CD4-positive, alpha-beta memory T cell (primary cell): ENCODE measurements around the gene ZNF681. TPM values are rescaled to one million over a fixed set of nuclear protein-coding genes. Genes with fewer than 3 reads are reported as not detected.
"Not testable (repeated sequence)": the region's sequence is repeated elsewhere in the genome, so short reads cannot be mapped to it uniquely, and the experiment has no call there.

Experiments
- CTCF ChIA-PET: fragments of 350-600 bp; sonication (Branson Sonifier 250); formaldehyde crosslinking; loops from one replicate; lab custom pipeline; 2021; ENCODE audit warnings: inconsistent platforms; ENCODE audit not compliant: partially characterized antibody; lab: Charles Lee
- POLR2A ChIA-PET: fragments of 350-600 bp; sonication (Branson Sonifier 250); formaldehyde crosslinking; loops from one replicate; lab custom pipeline; 2021; ENCODE audit not compliant: partially characterized antibody; lab: Charles Lee
- DNase-seq, 5 donors: peaks; one replicate each; pipeline versions ENCODE4 v3.0.0 to v3.0.0-alpha.2; 2020 to 2022; ENCODE audit warnings: mixed read lengths in 1 of 5
- H3K27ac ChIP-seq: one replicate; pipeline ENCODE4 v1.7.0; 2013; ENCODE audit warnings: low read depth, low read length
- H3K27me3 ChIP-seq: 2 replicates; pipeline ENCODE4 v1.7.0; 2013; ENCODE audit warnings: mild to moderate bottlenecking, low read length, moderate library complexity; ENCODE audit not compliant: insufficient read depth
- H3K36me3 ChIP-seq: 2 replicates; pipeline ENCODE4 v1.7.0; 2013; ENCODE audit warnings: mild to moderate bottlenecking, low read length, moderate library complexity; ENCODE audit not compliant: insufficient read depth
- H3K4me1 ChIP-seq: 2 replicates; pipeline ENCODE4 v1.7.0; 2013; ENCODE audit warnings: mild to moderate bottlenecking, low read length, moderate library complexity; ENCODE audit not compliant: insufficient read depth
- H3K4me3 ChIP-seq, 2 donors: one replicate each; pipeline ENCODE4 v1.7.0; 2013; ENCODE audit warnings: low read length in 2 of 2, mild to moderate bottlenecking in 1 of 2
- H3K9me3 ChIP-seq, 2 donors: one replicate each; pipeline ENCODE4 v1.7.0; 2013; ENCODE audit warnings: low read length in 2 of 2, control low read depth in 1 of 2; ENCODE audit not compliant: control insufficient read depth in 1 of 2
- H3K27ac Mint-ChIP-seq, 7 donors: one replicate each; pipeline ENCODE4 v1.8.0; 2020 to 2021; ENCODE audit warnings: mixed read lengths in 7 of 7, mild to moderate bottlenecking in 6 of 7, inconsistent platforms in 3 of 7, moderate library complexity in 3 of 7
- H3K27me3 Mint-ChIP-seq, 2 donors: one replicate each; pipeline ENCODE4 v1.8.0; 2020 to 2021; ENCODE audit warnings: mixed read lengths in 2 of 2
- H3K36me3 Mint-ChIP-seq, 2 donors: one replicate each; pipeline ENCODE4 v1.8.0; 2020 to 2021; ENCODE audit warnings: mixed read lengths in 2 of 2, inconsistent platforms in 1 of 2, mild to moderate bottlenecking in 1 of 2
- H3K4me1 Mint-ChIP-seq, 4 donors: one replicate each; pipeline ENCODE4 v1.8.0; 2020 to 2021; ENCODE audit warnings: mixed read lengths in 4 of 4, mild to moderate bottlenecking in 1 of 4
- H3K4me3 Mint-ChIP-seq, 8 donors: one replicate each; pipeline ENCODE4 v1.8.0; 2020 to 2021; ENCODE audit warnings: mixed read lengths in 8 of 8, mild to moderate bottlenecking in 7 of 8, moderate library complexity in 6 of 8, inconsistent platforms in 3 of 8
- H3K9me3 Mint-ChIP-seq, 8 donors: one replicate each; pipeline ENCODE4 v1.8.0; 2020 to 2021; ENCODE audit warnings: mixed read lengths in 8 of 8, mild to moderate bottlenecking in 5 of 8, inconsistent platforms in 3 of 8, moderate library complexity in 1 of 8
- intact Hi-C: fragments of 100-400 bp; cut with micrococcal nuclease; formaldehyde crosslinking; loops from one replicate; pipeline ENCODE4 v1.15.1; 2023
- polyA plus RNA-seq, 2 donors: library from polyadenylated mRNA; unstranded; fragments of 300-500 nt; fragmentation: Illumina TruSeq; gene quantifications; one replicate each; pipeline ENCODE4 v1.2.3, GENCODE V29; 2021
- total RNA-seq, 2 experiments: library from RNA; stranded (reverse); gene quantifications; one replicate each; pipeline ENCODE4 v1.2.3, GENCODE V29; 2021

Gene ZNF681
- total and polyA plus RNA-seq, 4 experiments from 2014 or later: 1.1 to 8.3 (median 5.1) TPM

GRCh38 chr19:23785982-23786381 lies 27.3 kb upstream of the ZNF681 start:
- no peak for DNase-seq
- CTCF ChIA-PET: no interaction called here
- no peak overlapping the region for H3K4me3 ChIP-seq
- H3K36me3 Mint-ChIP-seq: peaks cover 29 to 38% of the 10 kb centered on the region in 2 donors
- no peak overlapping the region for H3K27ac Mint-ChIP-seq
- H3K9me3 ChIP-seq: no peaks in the 10 kb centered on the region
- H3K36me3 ChIP-seq: no peaks in the 10 kb centered on the region
- H3K4me1 ChIP-seq: no peaks in the 10 kb centered on the region
- H3K27ac ChIP-seq: no peak overlapping the region
- H3K4me3 Mint-ChIP-seq: no peak overlapping the region
- H3K27me3 ChIP-seq: no peaks in the 10 kb centered on the region
- POLR2A ChIA-PET: no interaction called here
- peaks cover 0 to 4% (median 0%) of the 10 kb centered on the region in 4 donors for H3K4me1 Mint-ChIP-seq
- intact Hi-C loops: no loop called here
- H3K9me3 Mint-ChIP-seq: peaks cover 0 to 3% (median 0%) of the 10 kb centered on the region in 8 donors
- no peaks in the 10 kb centered on the region for H3K27me3 Mint-ChIP-seq

- Mint-ChIP-seq H3K9me3 (peaks cover 0 to under 1% (median 0%) of the 10 kb centered on the region in 8 donors), H3K4me3 (no peak overlapping the region), H3K36me3 (peaks cover 37 to 50% of the 10 kb centered on the region in 2 donors), H3K27me3 (no peaks in the 10 kb centered on the region), H3K4me1 (peaks cover 0 to 4% (median 0%) of the 10 kb centered on the region in 4 donors), H3K27ac (no peak overlapping the region)
- H3K36me3 ChIP-seq: no peaks in the 10 kb centered on the region
- no peak overlapping the region for H3K4me3 ChIP-seq
- H3K9me3 ChIP-seq: no peaks in the 10 kb centered on the region
- no peak for DNase-seq
- intact Hi-C loops: no loop called here
- ChIA-PET POLR2A (no interaction called here), CTCF (no interaction called here)
- no peak overlapping the region for H3K27ac ChIP-seq
- no peaks in the 10 kb centered on the region for H3K4me1 ChIP-seq
- no peaks in the 10 kb centered on the region for H3K27me3 ChIP-seq
Measured at GRCh38 chr19:23784274-23784673, 25.6 kb upstream of the ZNF681 start.

DNA sequence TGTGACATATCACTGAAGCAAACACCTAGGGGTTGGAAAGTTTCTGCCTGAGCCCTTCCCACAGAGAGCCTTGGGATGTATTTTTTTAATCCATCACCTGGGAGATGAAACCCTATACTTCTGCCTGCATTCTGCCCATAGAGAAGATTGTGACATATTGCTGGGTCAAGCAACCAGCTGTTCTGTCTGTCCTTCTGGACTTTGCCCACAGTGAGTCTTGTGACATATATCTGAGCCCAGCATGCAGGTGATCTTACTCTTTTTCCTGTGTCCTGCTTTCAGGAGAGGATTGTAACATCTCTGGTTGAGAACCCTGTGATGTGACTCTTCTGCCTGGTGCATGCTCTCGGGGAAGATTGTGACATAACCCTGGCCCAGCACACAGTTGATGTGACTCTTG lies 24.9 kb upstream of the ZNF681 start:
- H3K9me3 Mint-ChIP-seq: no peaks in the 10 kb centered on the region
- Histone ChIP-seq H3K9me3 (no peaks in the 10 kb centered on the region), H3K4me1 (no peaks in the 10 kb centered on the region), H3K4me3 (no peak overlapping the region), H3K27ac (no peak overlapping the region), H3K36me3 (no peaks in the 10 kb centered on the region), H3K27me3 (no peaks in the 10 kb centered on the region)
- no peak overlapping the region for H3K27ac Mint-ChIP-seq
- intact Hi-C loops: no loop called here
- peaks cover 0 to 4% (median under 1%) of the 10 kb centered on the region in 4 donors for H3K4me1 Mint-ChIP-seq
- H3K4me3 Mint-ChIP-seq: no peak overlapping the region
- ChIA-PET CTCF (interaction anchor here (0.9 kb wide), 1 partner anchor 34 kb away, joined by 3 read pairs; no protein-coding TSS in a partner anchor), POLR2A (no interaction called here)
- H3K27me3 Mint-ChIP-seq: no peaks in the 10 kb centered on the region
- DNase-seq: no peak
- peaks cover 39 to 53% of the 10 kb centered on the region in 2 donors for H3K36me3 Mint-ChIP-seq

GRCh38 chr19:23779645-23780044 lies 21.0 kb upstream of the ZNF681 start:
- H3K36me3 ChIP-seq: no peaks in the 10 kb centered on the region
- intact Hi-C loops: no loop called here
- POLR2A ChIA-PET: no interaction called here
- H3K4me1 ChIP-seq: peaks cover 6% of the 10 kb centered on the region
- H3K27me3 ChIP-seq: no peaks in the 10 kb centered on the region
- Mint-ChIP-seq H3K27ac (no peak overlapping the region), H3K4me1 (peaks cover 8 to 20% (median 9%) of the 10 kb centered on the region in 4 donors), H3K9me3 (peaks cover 0 to 1% (median 0%) of the 10 kb centered on the region in 8 donors), H3K27me3 (no peaks in the 10 kb centered on the region), H3K4me3 (no peak overlapping the region), H3K36me3 (peaks cover 43 to 59% of the 10 kb centered on the region in 2 donors)
- CTCF ChIA-PET: no interaction called here
- H3K9me3 ChIP-seq: no peaks in the 10 kb centered on the region
- H3K27ac ChIP-seq: no peak overlapping the region
- DNase-seq: no peak
- H3K4me3 ChIP-seq: no peak overlapping the region

- intact Hi-C loops: no loop called here
- Histone ChIP-seq H3K27me3 (no peaks in the 10 kb centered on the region), H3K9me3 (no peaks in the 10 kb centered on the region), H3K36me3 (peaks cover 3% of the 10 kb centered on the region), H3K4me1 (peaks cover 6% of the 10 kb centered on the region), H3K4me3 (no peak overlapping the region), H3K27ac (no peak overlapping the region)
- Mint-ChIP-seq H3K27me3 (no peaks in the 10 kb centered on the region), H3K36me3 (peaks cover 39 to 49% of the 10 kb centered on the region in 2 donors), H3K27ac (no peak overlapping the region), H3K9me3 (peaks cover 0 to 1% (median 0%) of the 10 kb centered on the region in 8 donors), H3K4me3 (no peak overlapping the region), H3K4me1 (peaks cover 9 to 24% (median 10%) of the 10 kb centered on the region in 4 donors)
- no peak for DNase-seq
- POLR2A ChIA-PET: no interaction called here
- CTCF ChIA-PET: interaction anchor here (1.1 kb wide), 1 partner anchor 39 kb away, joined by 4 read pairs; no protein-coding TSS in a partner anchor
Measured at GRCh38 chr19:23778566-23778965, 19.9 kb upstream of the ZNF681 start.

DNA sequence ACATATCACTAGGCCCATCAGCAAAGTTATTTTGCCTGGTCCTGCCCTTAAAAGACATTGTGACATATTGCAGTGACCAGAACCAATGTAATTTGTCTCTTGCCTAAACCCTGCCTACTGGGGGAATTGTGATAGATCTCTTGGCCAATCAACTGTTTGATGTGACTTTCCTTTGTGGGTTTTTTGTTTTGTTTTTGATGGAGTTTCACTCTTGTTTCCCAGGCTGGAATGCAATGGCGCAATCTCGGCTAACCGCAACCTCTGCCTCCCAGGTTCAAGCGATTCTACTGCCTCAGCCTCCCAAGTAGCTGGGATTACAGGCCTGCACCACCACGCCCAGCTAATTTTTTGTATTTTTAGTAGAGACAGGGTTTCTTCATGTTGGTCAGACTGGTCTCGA lies 19.3 kb upstream of the ZNF681 start:
- H3K9me3 ChIP-seq, H3K4me3 ChIP-seq, H3K36me3 ChIP-seq, POLR2A ChIA-PET, H3K27me3 Mint-ChIP-seq, H3K27ac ChIP-seq, H3K4me3 Mint-ChIP-seq, intact Hi-C loops, H3K4me1 ChIP-seq, H3K27me3 ChIP-seq, DNase-seq, H3K9me3 Mint-ChIP-seq: not testable (repeated sequence)
- Mint-ChIP-seq H3K4me1 (peaks cover 9 to 24% (median 10%) of the 10 kb centered on the region in 4 donors), H3K36me3 (peaks cover 38 to 43% of the 10 kb centered on the region in 2 donors), H3K27ac (peak overlapping the region in 2 of 7 donors; percentile 11 to 40)
- CTCF ChIA-PET: interaction anchor here (1.1 kb wide), 1 partner anchor 39 kb away, joined by 4 read pairs; no protein-coding TSS in a partner anchor

GRCh38 chr19:23777216-23777615 lies 18.5 kb upstream of the ZNF681 start:
- Histone ChIP-seq H3K4me1 (peaks cover 6% of the 10 kb centered on the region), H3K27me3 (no peaks in the 10 kb centered on the region), H3K36me3 (peaks cover 3% of the 10 kb centered on the region), H3K4me3 (no peak overlapping the region), H3K9me3 (no peaks in the 10 kb centered on the region), H3K27ac (no peak overlapping the region)
- no peak overlapping the region for H3K4me3 Mint-ChIP-seq
- peaks cover 35 to 36% of the 10 kb centered on the region in 2 donors for H3K36me3 Mint-ChIP-seq
- POLR2A ChIA-PET: no interaction called here
- CTCF ChIA-PET: no interaction called here
- no peak for DNase-seq
- H3K4me1 Mint-ChIP-seq: peaks cover 10 to 28% (median 10%) of the 10 kb centered on the region in 4 donors
- intact Hi-C loops: no loop called here
- no peaks in the 10 kb centered on the region for H3K27me3 Mint-ChIP-seq
- peak overlapping the region in 4 of 7 donors; percentile 4 to 72 (median 37) for H3K27ac Mint-ChIP-seq
- peaks cover 0 to 1% (median 0%) of the 10 kb centered on the region in 8 donors for H3K9me3 Mint-ChIP-seq
